Left kidney (tissue), 2 donors: ENCODE measurements around the gene MMP24. TPM values are rescaled to one million over a fixed set of nuclear protein-coding genes. Genes with fewer than 3 reads are reported as not detected.
"Not testable (repeated sequence)": the region's sequence is repeated elsewhere in the genome, so short reads cannot be mapped to it uniquely, and the experiment has no call there.

ENCODE experiments used
- DNase-seq: peaks from one replicate; pipeline ENCODE4 v3.0.0-alpha.2; 2013
- polyA plus RNA-seq: library from polyadenylated mRNA; unstranded; fragments of 120-200 nt; gene quantifications from one replicate; pipeline ENCODE4 v1.2.1, GENCODE V29; 2013; ENCODE audit not compliant: insufficient read length

MMP24 gene
- polyA plus RNA-seq, 1 donor, result 1.8 TPM

GRCh38 chr20:35215066-35215956 lies 11.2 kb upstream of the MMP24 start:
- DNase-seq, result no peak

- DNase-seq, result no peak
Measured at GRCh38 chr20:35216541-35216940, 9.9 kb upstream of the MMP24 start.

GRCh38 chr20:35223941-35224340 lies 2.5 kb upstream of the MMP24 start:
- no peak for DNase-seq

GRCh38 chr20:35224536-35224935 lies 2.0 kb upstream of the MMP24 start:
- DNase-seq, result no peak

GRCh38 chr20:35225319-35226125 lies 968 bp upstream of the MMP24 start:
- no peak for DNase-seq

GRCh38 chr20:35226884-35227681 lies 593 bp downstream of the MMP24 start:
- peak; percentile 60 for DNase-seq

GRCh38 chr20:35232575-35232974 lies 6.1 kb downstream of the MMP24 start:
- no peak for DNase-seq

- DNase-seq, result no peak
Measured at GRCh38 chr20:35235881-35236280, 9.4 kb downstream of the MMP24 start.

- DNase-seq, result no peak
Measured at GRCh38 chr20:35237486-35237885, 11.0 kb downstream of the MMP24 start.

- DNase-seq, result no peak
Measured at GRCh38 chr20:35238170-35238569, 11.7 kb downstream of the MMP24 start.

- no peak for DNase-seq
Measured at GRCh38 chr20:35238735-35239134, 12.2 kb downstream of the MMP24 start.

- DNase-seq, result no peak
Measured at GRCh38 chr20:35240083-35240810, 13.8 kb downstream of the MMP24 start.

- DNase-seq, result no peak
Measured at GRCh38 chr20:35240811-35241293, 14.4 kb downstream of the MMP24 start.

GRCh38 chr20:35243317-35243716 lies 16.8 kb downstream of the MMP24 start:
- no peak for DNase-seq

GRCh38 chr20:35243986-35244385 lies 17.5 kb downstream of the MMP24 start:
- no peak for DNase-seq

- no peak for DNase-seq
Measured at GRCh38 chr20:35246723-35247122, 20.2 kb downstream of the MMP24 start.

- no peak for DNase-seq
Measured at GRCh38 chr20:35248641-35249475, 22.4 kb downstream of the MMP24 start.

- no peak for DNase-seq
Measured at GRCh38 chr20:35251613-35251940, 25.1 kb downstream of the MMP24 start.

- DNase-seq, result no peak
Measured at GRCh38 chr20:35252037-35252461, 25.6 kb downstream of the MMP24 start.

- DNase-seq, result not testable (repeated sequence)
Measured at GRCh38 chr20:35252598-35252997, 26.1 kb downstream of the MMP24 start.

- DNase-seq, result no peak
Measured at GRCh38 chr20:35253010-35253409, 26.5 kb downstream of the MMP24 start.
